A549 (cell line): Measurements from ENCODE around the gene NRXN3. TPM values are rescaled to one million over a fixed set of nuclear protein-coding genes. Genes with fewer than 3 reads are reported as not detected.

ENCODE experiments used
- ATAC-seq, 2 experiments: fragments of 200-7000 bp in 1 of 2; fragments of >200 bp in 1 of 2; cut with Nextera tagmentation in 1 of 2; cut with Tn5 transposase in 1 of 2; 3 replicates each; pipeline versions ENCODE4 v1.8.0 to v1.9.1; 2018 to 2020; ENCODE audit warnings: mild to moderate bottlenecking in 1 of 2, moderate library complexity in 1 of 2
- CTCF ChIA-PET: fragments of 300-600 bp; sonication (Branson Sonifier 250); formaldehyde crosslinking; extraction: SDS; loops from one replicate; lab custom pipeline; 2021; ENCODE audit warnings: antibody characterized with exemption, inconsistent platforms; lab: Yijun Ruan, JAX
- POLR2A ChIA-PET: fragments of 350-600 bp; formaldehyde crosslinking; extraction: SDS; loops from one replicate; lab custom pipeline; 2021; ENCODE audit warnings: antibody characterized with exemption, inconsistent platforms; lab: Yijun Ruan, JAX
- DNase-seq, 2 experiments: peaks; one replicate each; pipeline versions ENCODE4 v3.0.0 to v3.0.0-alpha.2; 2011 to 2016; ENCODE audit warnings: low read depth in 1 of 2, low spot score in 1 of 2
- FAIRE-seq: peaks from 2 replicates; lab custom pipeline; 2011; peaks lifted over from hg19 to GRCh38; lab: Jason Lieb, UNC
- H3K27ac ChIP-seq, 2 experiments: fragments of >200 bp; sonication (Bioruptor Twin); formaldehyde crosslinking; 3 replicates each; pipeline ENCODE4 v1.5.1; 2016 to 2017
- H3K4me1 ChIP-seq: fragments of >200 bp; sonication (Bioruptor Twin); formaldehyde crosslinking; 3 replicates; pipeline ENCODE4 v1.6.1; 2016
- H3K4me2 ChIP-seq: fragments of >200 bp; sonication (Bioruptor Twin); formaldehyde crosslinking; 3 replicates; pipeline ENCODE4 v1.6.1; 2016
- H3K4me3 ChIP-seq: fragments of >200 bp; sonication (Bioruptor Twin); formaldehyde crosslinking; 3 replicates; pipeline ENCODE4 v1.5.1; 2016
- H3K9me3 ChIP-seq: fragments of >200 bp; sonication (Bioruptor Twin); formaldehyde crosslinking; 3 replicates; pipeline ENCODE4 v1.6.1; 2016
- BHLHE40 ChIP-seq: IDR thresholded peaks from 2 replicates; pipeline ENCODE4 v1.6.1; 2012; ENCODE audit warnings: low read depth, low read length, inconsistent platforms
- CBX2 ChIP-seq: fragments of 200-600 bp; sonication (generic); IDR thresholded peaks from 2 replicates; pipeline ENCODE4 v1.6.1; 2016; ENCODE audit warnings: low read depth, mild to moderate bottlenecking, borderline replicate concordance
- CHD2 ChIP-seq: fragments of 150-350 bp; IDR thresholded peaks from 2 replicates; pipeline ENCODE4 v1.6.1; 2014; ENCODE audit warnings: low read length; ENCODE audit not compliant: partially characterized antibody
- CHD4 ChIP-seq: fragments of 200-600 bp; sonication (generic); IDR thresholded peaks from 2 replicates; pipeline ENCODE4 v1.6.1; 2016; ENCODE audit warnings: antibody characterized with exemption, mild to moderate bottlenecking, borderline replicate concordance
- EHMT2 ChIP-seq: fragments of 200-600 bp; sonication (generic); IDR thresholded peaks from 2 replicates; pipeline ENCODE4 v1.6.1; 2016; ENCODE audit warnings: antibody characterized with exemption, low read depth, mild to moderate bottlenecking, moderate library complexity
- FOSB ChIP-seq: fragments of 250-450 bp; sonication (Bioruptor Pico); IDR thresholded peaks from 2 replicates; pipeline ENCODE4 v1.5.0; 2020; ENCODE audit warnings: mild to moderate bottlenecking, moderate library complexity
- FOSL2 ChIP-seq, 2 experiments: fragments of 450-650 bp in 1 of 2; fragments of >200 bp in 1 of 2; sonication (Bioruptor Twin) in 1 of 2; formaldehyde crosslinking; IDR thresholded peaks; 2 replicates each; pipeline versions ENCODE4 v1.5.0 to v1.6.1; 2016 to 2020; ENCODE audit warnings: mild to moderate bottlenecking in 1 of 2, moderate library complexity in 1 of 2
- HES2 ChIP-seq: fragments of >200 bp; sonication (Bioruptor Twin); formaldehyde crosslinking; IDR thresholded peaks from 2 replicates; pipeline ENCODE4 v1.6.1; 2016
- HOXB13 ChIP-seq: fragments of 250-450 bp; sonication (Bioruptor Pico); IDR thresholded peaks from 2 replicates; pipeline ENCODE4 v1.5.0; 2020; ENCODE audit warnings: low read depth, mild to moderate bottlenecking, moderate library complexity
- JUNB ChIP-seq: fragments of >200 bp; sonication (Bioruptor Twin); formaldehyde crosslinking; IDR thresholded peaks from 2 replicates; pipeline ENCODE4 v1.6.1; 2016
- KDM1A ChIP-seq: fragments of 200-600 bp; sonication (generic); IDR thresholded peaks from 2 replicates; pipeline ENCODE4 v1.6.1; 2016; ENCODE audit warnings: low read depth, mild to moderate bottlenecking
- KDM5A ChIP-seq: fragments of 200-600 bp; sonication (generic); IDR thresholded peaks from 2 replicates; pipeline ENCODE4 v1.6.1; 2016; ENCODE audit warnings: antibody characterized with exemption, mild to moderate bottlenecking
- MAFK ChIP-seq: fragments of 450-650 bp; IDR thresholded peaks from 2 replicates; pipeline ENCODE4 v1.6.1; 2014; ENCODE audit not compliant: partially characterized antibody
- MAX ChIP-seq: IDR thresholded peaks from 2 replicates; pipeline ENCODE4 v1.6.1; 2012
- NFE2L2 ChIP-seq: fragments of 150-350 bp; conservative IDR thresholded peaks from 2 replicates; pipeline ENCODE4 v1.6.1; 2014; ENCODE audit warnings: low read length
- NR3C1 ChIP-seq: fragments of >200 bp; sonication (Bioruptor Twin); formaldehyde crosslinking; IDR thresholded peaks from 3 replicates; pipeline ENCODE4 v1.6.1; 2017
- POLR2A ChIP-seq: IDR thresholded peaks from 2 replicates; pipeline ENCODE4 v1.6.1; 2012; ENCODE audit warnings: mild to moderate bottlenecking, low read length
- RARB ChIP-seq: fragments of 250-450 bp; sonication (Bioruptor Pico); IDR thresholded peaks from 2 replicates; pipeline ENCODE4 v1.8.0; 2021; ENCODE audit warnings: mild to moderate bottlenecking, moderate library complexity
- SMC3 ChIP-seq: fragments of >200 bp; sonication (Bioruptor Twin); formaldehyde crosslinking; IDR thresholded peaks from 3 replicates; pipeline ENCODE4 v1.6.1; 2018; ENCODE audit warnings: inconsistent platforms
- TP53 ChIP-seq: fragments of 250-450 bp; sonication (Bioruptor Pico); IDR thresholded peaks from 2 replicates; pipeline ENCODE4 v1.5.0; 2021; ENCODE audit warnings: mild to moderate bottlenecking, moderate library complexity
- ZC3H11A ChIP-seq: fragments of 450-650 bp; IDR thresholded peaks from 2 replicates; pipeline ENCODE4 v1.6.1; 2014; ENCODE audit warnings: antibody characterized with exemption, mild to moderate bottlenecking
- ZFP36 ChIP-seq: fragments of 450-650 bp; IDR thresholded peaks from 2 replicates; pipeline ENCODE4 v1.6.1; 2014; ENCODE audit warnings: borderline replicate concordance; ENCODE audit not compliant: partially characterized antibody
- WGBS: methylation state at CpG from one replicate; pipeline ENCODE4 v1.1.6; 2017; ENCODE audit errors: missing lambda C conversion rate; 5-methylcytosine and 5-hydroxymethylcytosine counted together
- polyA plus RNA-seq, 4 experiments: library from polyadenylated mRNA; depleted of rRNA in 3 of 4; stranded (reverse); fragments of >200 nt; fragmentation: RNase III in 1 of 4; extraction: RNeasy Plus Mini Kit Qiagen cat#74134 plus additional on column Dnase treatment in 1 of 4; gene quantifications; 2 replicates in 3 of 4; 3 replicates in 1 of 4; pipeline ENCODE4 v1.2.3, GENCODE V29; 2011 to 2017
- TF ChIP-seq, protein P1 (sequence below): fragments of >200 bp; sonication (Bioruptor Twin); formaldehyde crosslinking; IDR thresholded peaks from 3 replicates; pipeline ENCODE4 v1.5.1; 2016
- TF ChIP-seq, protein P2 (sequence below): fragments of 450-650 bp; IDR thresholded peaks from 2 replicates; pipeline ENCODE4 v1.6.1; 2014; ENCODE audit warnings: antibody characterized with exemption
- TF ChIP-seq, protein P3 (sequence below): fragments of 150-350 bp; IDR thresholded peaks from 2 replicates; pipeline ENCODE4 v1.6.1; 2014; ENCODE audit warnings: low read depth, mild to moderate bottlenecking, low read length

The NRXN3 gene
- polyA plus RNA-seq, 2 of the 4 experiments (the other 2 are of a cell fraction) = 0.62 to 2.3 TPM

- ChIA-PET POLR2A (no interaction called here), CTCF (no interaction called here)
- Histone ChIP-seq H3K27ac (no peak overlapping the region), H3K4me3 (no peak overlapping the region), H3K4me2 (0 out of 3 replicates have a peak overlapping the region, but pooled peaks have one; percentile 10), H3K4me1 (no peaks in the 10 kb centered on the region; the same call in 2 of the 3 replicates), H3K9me3 (no peaks in the 10 kb centered on the region)
- TF ChIP-seq NR3C1 (no peak), RARB (CRISPR knock-in tag) (no peak), NFE2L2 (no peak), HOXB13 (no peak), CHD2 (no peak), FOSB (CRISPR knock-in tag) (no peak), EHMT2 (no peak), HES2 (no peak), MAX (no peak), JUNB (no peak), FOSL2 (IDR thresholded peaks at IDR 0.05) (no peak), FOSL2 (CRISPR knock-in tag; IDR thresholded peaks at IDR 0.05) (no peak), POLR2A (no peak), CBX2 (no peak), KDM1A (no peak)
- TF ChIP-seq, protein P1, sequence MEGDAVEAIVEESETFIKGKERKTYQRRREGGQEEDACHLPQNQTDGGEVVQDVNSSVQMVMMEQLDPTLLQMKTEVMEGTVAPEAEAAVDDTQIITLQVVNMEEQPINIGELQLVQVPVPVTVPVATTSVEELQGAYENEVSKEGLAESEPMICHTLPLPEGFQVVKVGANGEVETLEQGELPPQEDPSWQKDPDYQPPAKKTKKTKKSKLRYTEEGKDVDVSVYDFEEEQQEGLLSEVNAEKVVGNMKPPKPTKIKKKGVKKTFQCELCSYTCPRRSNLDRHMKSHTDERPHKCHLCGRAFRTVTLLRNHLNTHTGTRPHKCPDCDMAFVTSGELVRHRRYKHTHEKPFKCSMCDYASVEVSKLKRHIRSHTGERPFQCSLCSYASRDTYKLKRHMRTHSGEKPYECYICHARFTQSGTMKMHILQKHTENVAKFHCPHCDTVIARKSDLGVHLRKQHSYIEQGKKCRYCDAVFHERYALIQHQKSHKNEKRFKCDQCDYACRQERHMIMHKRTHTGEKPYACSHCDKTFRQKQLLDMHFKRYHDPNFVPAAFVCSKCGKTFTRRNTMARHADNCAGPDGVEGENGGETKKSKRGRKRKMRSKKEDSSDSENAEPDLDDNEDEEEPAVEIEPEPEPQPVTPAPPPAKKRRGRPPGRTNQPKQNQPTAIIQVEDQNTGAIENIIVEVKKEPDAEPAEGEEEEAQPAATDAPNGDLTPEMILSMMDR = no peak
- no peak for ATAC-seq
- no peak for DNase-seq
- no peak for FAIRE-seq
- WGBS = 31% methylated on average over 4 of the region's 4 CpGs
These were observed 1283.1 kb downstream of the NRXN3 start for GRCh38 chr14:79453276-79453675.

DNA sequence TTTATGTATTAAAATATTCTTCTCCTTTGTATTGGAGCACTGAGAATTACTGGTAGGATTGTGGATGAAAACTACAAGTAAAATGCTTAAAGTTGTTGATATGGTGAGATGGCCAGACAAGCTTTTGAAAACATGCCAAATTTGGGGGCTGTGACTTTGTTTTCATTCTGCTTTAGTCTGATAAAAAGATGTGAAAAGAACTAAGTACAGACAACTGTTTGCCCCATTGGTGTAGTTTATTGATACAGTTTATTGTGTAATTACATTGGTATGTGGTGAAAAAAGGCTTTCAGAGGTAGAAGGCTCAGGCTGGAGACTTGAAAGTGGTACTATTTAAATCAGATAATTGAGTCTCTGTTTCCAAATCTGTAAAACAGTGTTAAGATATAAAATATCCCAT, 1294.3 kb downstream of the NRXN3 start:
- Histone ChIP-seq H3K4me2 (no peak overlapping the region), H3K27ac (no peak overlapping the region), H3K4me3 (no peak overlapping the region), H3K4me1 (no peaks in the 10 kb centered on the region), H3K9me3 (no peaks in the 10 kb centered on the region)
- no peak for FAIRE-seq
- no peak for DNase-seq
- CTCF ChIA-PET = no interaction called here
- TF ChIP-seq POLR2A (no peak), CHD4 (no peak), FOSL2 (IDR thresholded peaks at IDR 0.05) (no peak), FOSL2 (CRISPR knock-in tag; IDR thresholded peaks at IDR 0.05) (no peak), ZFP36 (no peak), MAFK (no peak), CHD2 (no peak), TP53 (CRISPR knock-in tag) (no peak), BHLHE40 (no peak), ZC3H11A (no peak), SMC3 (no peak), KDM5A (no peak), KDM1A (no peak)
- TF ChIP-seq, protein P2, sequence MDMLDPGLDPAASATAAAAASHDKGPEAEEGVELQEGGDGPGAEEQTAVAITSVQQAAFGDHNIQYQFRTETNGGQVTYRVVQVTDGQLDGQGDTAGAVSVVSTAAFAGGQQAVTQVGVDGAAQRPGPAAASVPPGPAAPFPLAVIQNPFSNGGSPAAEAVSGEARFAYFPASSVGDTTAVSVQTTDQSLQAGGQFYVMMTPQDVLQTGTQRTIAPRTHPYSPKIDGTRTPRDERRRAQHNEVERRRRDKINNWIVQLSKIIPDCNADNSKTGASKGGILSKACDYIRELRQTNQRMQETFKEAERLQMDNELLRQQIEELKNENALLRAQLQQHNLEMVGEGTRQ = no peak
- TF ChIP-seq, protein P3, sequence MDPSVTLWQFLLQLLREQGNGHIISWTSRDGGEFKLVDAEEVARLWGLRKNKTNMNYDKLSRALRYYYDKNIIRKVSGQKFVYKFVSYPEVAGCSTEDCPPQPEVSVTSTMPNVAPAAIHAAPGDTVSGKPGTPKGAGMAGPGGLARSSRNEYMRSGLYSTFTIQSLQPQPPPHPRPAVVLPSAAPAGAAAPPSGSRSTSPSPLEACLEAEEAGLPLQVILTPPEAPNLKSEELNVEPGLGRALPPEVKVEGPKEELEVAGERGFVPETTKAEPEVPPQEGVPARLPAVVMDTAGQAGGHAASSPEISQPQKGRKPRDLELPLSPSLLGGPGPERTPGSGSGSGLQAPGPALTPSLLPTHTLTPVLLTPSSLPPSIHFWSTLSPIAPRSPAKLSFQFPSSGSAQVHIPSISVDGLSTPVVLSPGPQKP = no peak
- POLR2A ChIA-PET = no interaction called here
- no peak for ATAC-seq
